Stimulated activated CD4-positive, alpha-beta T cell treated with anti-CD3 and anti-CD28 coated beads, Interleukin-2, amount 100 ng/mL, for 48 hours (primary cell): ENCODE results near the gene RALGPS1.
"Not testable (repeated sequence)": the region's sequence is repeated elsewhere in the genome, so short reads cannot be mapped to it uniquely, and the experiment has no call there.

Experiments
- DNase-seq, 2 donors: peaks; one replicate each; pipeline ENCODE4 v3.0.0-alpha.2; 2020

The RALGPS1 gene

DNA sequence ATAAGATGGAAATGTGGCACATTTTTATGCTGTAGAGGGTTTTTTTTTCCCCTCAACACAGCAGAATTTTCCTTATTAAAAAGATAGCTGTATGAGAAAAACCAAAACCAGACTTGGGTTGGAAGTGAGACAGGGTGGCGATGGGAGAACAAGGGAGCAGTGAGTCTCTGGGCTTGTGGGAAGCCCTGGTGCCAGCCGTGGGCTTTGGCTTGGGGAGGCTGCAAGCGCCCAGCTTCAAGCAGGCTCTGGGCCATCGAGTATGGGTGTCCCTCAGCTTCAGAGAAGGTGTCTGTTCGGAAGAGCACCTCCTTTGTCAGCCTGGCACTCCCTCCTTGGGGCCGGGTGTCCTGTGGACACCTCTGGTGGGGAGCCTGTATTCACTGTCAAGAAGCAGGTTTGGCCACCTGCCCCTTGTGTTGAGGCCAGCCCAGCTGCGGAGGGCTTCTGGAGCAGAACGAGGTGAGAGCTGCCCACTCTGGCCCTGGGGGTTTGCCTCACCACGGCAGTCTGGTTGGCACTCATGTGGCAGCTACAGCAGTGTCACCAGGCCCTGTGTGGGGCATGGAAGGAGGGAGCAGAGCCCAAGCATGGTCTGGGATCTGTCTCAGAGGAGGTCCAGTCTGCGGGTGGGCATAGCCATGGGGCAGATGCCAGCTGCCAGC lies 245.5 kb downstream of the RALGPS1 start:
- DNase-seq = no peak

DNA sequence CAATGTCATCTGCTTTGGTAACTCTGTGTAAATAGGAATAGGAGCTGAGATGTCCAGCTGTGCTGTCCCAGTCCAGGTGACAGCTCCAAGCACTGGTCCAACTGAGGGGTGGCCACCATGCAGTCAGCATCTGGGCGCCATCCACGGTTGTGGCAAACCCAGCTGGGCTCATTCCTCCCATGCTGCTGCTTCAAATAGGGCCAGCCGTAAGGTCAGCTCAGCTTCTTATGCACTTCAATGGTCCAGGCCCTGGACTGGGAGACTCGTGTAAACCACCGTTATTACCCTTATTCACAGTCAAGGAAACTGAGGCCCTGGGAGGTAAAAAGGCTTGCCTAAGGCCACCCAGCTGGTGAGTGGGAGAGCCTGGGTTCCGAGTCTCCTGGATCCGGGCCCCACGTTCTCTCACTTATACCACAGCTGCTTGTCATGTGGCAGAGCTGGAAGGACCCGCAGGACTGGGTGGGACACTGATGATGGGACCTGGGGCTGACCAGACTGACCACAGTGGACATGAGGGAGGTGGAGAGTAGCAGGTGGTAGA lies 246.6 kb downstream of the RALGPS1 start:
- DNase-seq = no peak

DNA sequence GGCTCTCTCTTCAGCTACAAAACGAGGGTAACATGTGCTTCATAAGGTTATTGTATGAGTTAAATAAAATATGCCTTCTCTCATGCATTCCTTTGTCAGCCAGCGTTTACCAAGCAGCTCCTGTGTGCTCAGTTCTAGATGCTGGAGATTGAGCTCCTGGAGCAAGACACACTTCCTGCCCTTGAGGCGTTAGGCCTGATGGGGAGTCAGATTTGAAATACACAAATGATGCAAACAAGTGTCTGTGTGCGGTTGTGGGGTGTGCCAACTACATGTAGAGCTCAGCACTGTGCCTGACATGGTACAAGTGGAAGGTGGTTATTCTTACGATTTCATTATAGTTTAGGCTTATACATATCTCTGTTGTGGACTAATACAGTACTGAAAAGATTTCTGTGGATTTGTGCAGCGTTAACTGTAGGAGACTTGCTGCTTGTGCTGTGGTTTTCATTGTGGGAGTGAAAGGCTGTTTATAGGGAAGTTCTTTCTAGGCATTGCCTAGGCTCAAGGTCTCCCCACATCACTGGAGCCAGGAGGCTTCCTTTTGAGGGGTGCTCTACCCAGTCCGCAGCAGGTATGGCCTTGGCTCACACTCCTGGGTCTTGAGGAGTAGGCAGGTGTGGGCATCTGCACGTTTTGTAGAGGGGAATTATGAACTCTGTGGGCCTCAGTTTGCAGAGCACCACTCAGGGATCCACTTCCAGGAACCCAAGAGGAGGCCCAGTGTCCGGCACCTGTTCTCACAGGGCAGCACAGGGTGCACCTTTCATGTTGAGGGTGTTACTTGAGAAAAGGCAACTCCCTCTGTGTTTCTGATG lies 247.7 kb downstream of the RALGPS1 start:
- DNase-seq = no peak

DNA sequence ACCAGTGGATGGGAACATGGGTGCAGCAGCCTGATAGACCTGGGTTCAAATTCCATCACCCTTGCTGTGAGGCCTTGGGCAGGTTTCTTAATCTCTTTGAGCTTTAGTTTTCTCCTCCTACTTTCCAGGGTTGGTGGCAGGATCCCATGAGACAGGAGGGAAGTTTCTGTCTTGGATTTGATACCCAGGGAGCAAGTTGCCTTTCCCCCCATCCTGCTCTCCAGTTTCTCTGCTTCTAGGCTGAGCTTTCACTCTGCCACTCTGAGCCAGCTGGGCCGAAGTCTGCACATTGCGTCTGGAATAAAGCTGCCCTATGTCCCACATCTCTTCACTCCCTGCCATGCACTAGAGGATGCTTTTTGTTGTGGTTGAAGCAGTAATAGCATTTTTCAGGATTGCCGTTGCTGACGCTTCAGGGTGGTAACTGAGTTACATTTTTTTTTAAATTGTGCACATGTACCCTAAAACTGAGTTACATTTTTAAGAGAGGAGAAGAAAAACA lies 248.3 kb downstream of the RALGPS1 start:
- no peak for DNase-seq

- DNase-seq = no peak
Observed at GRCh38 chr9:127163409-127163808, 248.8 kb downstream of the RALGPS1 start.

GRCh38 chr9:127165116-127165515 lies 250.5 kb downstream of the RALGPS1 start:
- DNase-seq = no peak

DNA sequence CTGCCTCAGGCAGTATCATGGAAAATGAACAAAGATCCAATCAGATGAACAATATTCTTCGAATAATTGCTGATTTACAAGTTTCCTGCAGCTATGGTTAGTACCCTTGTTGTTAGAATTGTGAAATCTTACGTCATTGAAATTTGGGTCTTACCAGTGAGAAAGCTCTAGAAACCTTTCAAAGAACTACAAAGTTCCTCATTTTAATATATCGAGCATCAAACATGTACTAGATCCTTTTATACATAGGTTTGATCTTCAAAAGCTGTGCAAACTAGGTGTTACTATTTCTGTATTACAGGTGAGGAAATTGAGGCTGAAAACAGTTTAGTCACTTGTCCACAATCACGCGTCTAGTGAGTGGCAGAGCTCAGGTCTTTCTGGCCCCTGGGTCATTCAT lies 251.5 kb downstream of the RALGPS1 start:
- DNase-seq = no peak

- no peak for DNase-seq
Observed at GRCh38 chr9:127166651-127167524, 252.3 kb downstream of the RALGPS1 start.

DNA sequence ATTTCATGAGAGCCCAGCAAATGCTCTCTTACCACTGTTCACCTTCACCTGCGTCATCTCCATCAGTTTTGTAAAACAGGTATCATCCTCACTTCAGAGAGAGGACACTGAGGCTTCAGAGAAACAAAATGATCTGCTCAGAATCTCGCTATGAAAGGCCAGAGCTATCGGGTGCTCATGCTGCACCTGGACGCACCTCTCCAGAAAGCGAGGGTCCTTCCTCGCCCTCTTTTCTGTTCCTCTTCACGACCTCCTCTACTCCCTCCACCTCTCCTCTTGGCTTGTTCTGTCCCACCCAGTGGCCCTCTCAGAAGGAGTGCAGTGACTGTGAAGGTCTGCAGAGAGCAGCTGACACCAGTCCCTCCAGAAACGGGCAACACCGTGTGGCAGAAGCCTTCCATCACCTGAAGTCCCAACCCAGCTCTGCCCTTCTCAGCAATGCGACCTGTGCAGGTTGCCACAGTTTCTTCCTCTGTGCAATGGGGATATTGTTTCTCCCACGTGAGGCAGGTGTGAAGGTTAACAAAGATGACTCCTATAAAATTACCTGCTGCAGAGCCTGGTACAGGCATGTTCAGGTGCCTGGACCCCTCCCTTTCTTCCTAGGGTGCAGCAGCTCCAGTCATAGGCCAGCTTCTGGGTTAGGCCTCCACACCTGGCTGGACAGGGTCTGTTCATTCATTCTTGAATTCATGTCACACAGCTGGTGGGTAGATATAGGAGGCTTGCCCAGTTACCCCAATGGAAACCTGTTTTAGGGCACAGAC lies 253.2 kb downstream of the RALGPS1 start:
- DNase-seq = no peak

GRCh38 chr9:127168756-127169574 lies 254.4 kb downstream of the RALGPS1 start:
- no peak for DNase-seq

DNA sequence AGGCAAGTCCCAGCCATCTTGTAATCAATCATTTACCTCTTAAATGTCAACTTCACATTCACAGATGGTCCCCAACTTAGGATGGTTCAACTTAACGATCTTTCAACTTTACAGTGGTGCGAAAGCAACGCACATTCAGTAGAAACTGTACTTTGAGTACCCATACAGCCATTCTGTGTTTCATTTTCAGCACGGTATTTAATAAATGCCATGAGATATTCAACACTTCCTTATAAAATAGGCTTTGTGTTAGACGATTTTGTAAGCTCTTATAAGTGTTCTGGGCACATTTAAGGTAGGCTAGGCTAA lies 254.9 kb downstream of the RALGPS1 start:
- DNase-seq = no peak

DNA sequence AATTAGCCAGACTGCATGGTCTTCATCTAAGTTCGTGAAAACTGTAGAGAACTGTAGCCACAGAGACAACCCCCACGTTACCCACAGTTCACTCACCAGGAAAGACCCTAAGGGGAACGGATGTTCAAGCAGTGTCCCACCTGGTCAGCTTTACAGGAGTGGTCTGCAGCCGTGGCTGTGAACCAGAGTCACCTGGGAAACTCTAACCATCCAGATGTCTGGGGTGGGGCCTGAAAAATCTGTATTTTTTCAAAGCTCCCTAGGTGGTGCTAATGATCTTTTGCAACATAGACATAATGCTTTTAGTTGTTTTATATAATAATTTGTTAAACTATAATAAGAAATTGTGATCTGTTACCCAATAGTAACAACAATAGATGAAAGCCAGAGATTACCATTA lies 255.5 kb downstream of the RALGPS1 start:
- no peak for DNase-seq

- no peak for DNase-seq
Observed at GRCh38 chr9:127170652-127171051, 256.1 kb downstream of the RALGPS1 start.

GRCh38 chr9:127171348-127171747 lies 256.8 kb downstream of the RALGPS1 start:
- DNase-seq = not testable (repeated sequence)

- no peak for DNase-seq
Observed at GRCh38 chr9:127172066-127172707, 257.6 kb downstream of the RALGPS1 start.

- DNase-seq = no peak
Observed at GRCh38 chr9:127173063-127173462, 258.5 kb downstream of the RALGPS1 start.

GRCh38 chr9:127174386-127175318 lies 260.1 kb downstream of the RALGPS1 start:
- DNase-seq = no peak

DNA sequence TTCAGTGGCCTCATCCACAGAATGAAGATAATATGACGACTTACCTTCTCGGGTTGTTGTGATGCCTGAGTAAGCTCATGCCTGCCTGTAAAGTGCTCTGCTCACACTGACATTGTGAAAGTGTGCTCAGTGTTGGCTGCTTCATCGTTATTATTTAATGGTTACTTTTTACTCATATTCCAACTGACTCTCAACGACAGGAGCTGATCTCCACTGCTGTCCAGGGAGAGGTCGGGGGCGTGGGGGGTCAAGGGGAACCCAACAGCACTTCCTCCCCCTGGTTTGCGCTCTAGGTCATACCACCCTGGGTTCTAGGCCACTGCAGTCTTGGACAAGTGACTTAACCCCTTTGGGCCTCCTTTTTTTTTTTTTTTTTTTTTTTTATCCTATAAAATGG lies 260.7 kb downstream of the RALGPS1 start:
- no peak for DNase-seq

GRCh38 chr9:127175764-127176163 lies 261.2 kb downstream of the RALGPS1 start:
- DNase-seq = no peak

DNA sequence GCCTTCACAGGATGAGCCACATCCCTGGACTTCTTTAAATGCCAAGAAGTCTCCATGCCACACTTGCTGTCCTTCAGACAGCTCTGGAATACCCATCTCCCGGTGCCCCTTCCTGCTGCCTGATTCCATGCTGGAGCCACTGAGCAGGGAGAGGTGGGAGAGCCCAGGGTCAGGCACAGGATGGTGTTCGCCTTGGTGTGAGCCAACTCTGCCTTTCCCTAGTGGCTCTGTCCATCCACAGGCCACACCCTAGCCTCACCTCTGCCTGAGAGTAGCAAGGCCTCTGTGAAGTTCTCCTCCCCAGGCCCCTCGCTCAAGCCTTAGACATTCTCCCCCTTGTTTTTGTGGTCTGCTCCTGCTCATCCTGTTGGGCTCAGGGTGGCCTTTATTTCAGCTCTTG lies 262.0 kb downstream of the RALGPS1 start:
- no peak for DNase-seq
